HG03139 (cell line): ENCODE results near the gene SPINK2.

Source experiments
- ATAC-seq: cut with Tn5 transposase; IDR thresholded peaks from one replicate; pipeline ENCODE4 v1.9.1; 2021; ENCODE audit not compliant: unreplicated experiment

The SPINK2 gene, protein sequence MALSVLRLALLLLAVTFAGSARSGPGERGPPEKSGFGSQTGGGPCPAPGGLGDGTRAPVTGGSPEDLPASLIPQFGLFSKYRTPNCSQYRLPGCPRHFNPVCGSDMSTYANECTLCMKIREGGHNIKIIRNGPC

DNA sequence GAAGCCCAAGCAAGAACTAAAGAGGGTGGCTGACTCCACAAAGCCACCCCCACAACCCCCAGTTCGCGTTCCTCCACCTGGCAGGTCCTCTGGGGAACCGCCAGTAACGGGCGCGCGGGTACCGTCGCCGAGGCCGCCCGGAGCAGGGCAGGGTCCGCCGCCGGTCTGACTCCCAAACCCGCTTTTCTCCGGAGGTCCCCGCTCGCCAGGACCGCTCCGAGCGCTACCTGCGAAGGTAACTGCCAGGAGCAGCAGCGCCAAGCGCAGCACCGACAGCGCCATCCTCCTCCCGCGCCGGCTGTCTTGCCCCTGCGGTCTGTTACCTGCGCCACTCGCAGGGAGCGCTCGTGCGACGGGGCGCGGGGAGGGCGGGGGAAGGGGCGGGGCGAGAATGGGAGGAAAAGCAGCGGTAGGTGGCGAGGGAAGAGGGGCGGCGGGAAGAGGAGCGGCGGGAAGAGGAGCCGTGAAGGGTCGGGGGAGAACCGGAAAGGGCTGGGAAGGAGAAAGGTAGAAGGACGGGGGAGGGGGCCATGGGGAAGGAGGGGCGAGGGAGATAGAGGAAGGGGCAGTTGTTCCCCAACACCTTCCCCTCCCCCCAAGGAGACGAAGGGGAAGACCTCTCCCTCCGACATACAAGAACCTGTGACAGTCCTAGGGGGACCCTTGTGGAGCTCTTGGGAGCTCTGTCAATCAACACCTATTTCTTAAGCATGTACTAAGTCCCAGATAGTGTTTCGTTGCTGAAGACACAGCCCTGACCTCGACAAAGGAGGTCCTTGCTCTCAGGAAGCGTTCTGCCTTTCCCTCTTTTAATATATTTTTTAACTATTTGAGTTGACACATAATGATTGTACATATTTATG, at the start of gene SPINK2:
TSS of gene SPINK2 (minus strand) at position 321 of the 863 bp plus-strand sequence. CDS start at position 282, 39 bp downstream.
- peak; percentile 51 for ATAC-seq

DNA sequence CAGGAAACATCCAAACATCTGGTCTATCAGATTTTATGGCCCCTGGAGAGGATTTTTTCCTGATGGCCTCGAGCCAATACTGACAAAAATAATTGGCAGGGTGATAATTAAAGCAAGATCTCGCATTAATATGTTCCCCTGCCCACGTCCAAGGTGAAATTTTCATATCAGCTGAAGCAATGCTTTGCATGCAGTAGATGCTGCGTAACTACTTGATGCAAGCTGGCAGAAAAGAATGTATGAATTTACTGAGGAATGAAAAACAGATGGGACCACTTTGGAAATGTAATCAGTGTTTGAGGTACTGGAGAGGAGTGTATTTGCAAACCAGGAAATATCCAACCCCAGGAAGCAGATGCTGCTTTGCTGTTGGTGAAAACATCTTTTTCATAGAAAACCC, 49.4 kb upstream of the SPINK2 start:
- no peak for ATAC-seq

DNA sequence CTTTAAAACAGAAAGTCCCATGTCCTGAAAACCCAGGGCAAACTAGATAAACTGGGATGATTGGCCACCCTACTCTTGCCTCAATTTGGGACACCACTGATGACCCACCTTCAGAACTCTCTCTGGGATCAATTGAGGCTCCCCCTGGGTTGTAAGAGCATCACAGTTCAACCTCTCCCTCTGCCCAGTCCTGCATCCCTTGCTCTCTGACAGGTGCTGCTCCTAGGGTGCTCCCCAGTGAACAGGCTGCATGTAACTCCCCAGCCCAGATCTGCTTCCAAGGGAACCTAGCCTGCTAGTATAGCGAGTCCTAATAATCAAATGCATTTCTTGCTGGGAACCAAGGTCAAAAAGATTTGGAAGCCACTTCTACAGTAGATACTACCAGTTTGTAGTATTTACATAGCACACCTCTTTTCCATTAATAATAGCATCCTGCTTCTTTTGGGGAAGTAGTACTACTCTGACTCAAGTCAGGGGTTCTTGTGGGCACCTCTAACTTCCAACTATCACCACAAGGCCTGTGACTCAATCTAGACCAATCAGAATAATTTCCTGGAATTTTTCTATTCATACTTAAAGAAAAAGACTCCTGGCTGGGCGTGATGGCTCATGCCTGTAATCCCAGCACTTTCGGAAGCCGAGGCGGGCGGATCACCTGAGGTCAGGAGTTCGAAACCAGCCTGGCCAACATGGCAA, 42.1 kb upstream of the SPINK2 start:
- ATAC-seq: no peak

DNA sequence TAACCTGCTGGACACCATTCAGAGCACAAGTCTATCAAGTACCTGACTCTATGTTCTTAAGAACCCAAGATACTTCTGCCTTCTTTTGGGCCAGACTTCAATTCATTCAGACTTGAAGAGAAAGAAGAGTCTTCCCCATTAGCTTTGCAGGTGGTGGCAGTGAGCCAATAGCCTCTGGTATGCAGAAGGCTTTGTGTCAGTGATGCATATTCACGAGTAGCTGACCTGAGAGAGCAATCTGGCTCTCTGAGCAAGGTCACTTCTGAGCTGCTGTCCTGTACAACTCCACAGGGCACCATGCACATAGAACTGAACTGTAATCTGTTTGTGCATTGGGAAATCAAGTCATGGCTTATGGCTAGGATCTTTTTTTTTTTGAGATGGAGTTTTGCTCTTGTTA, 39.9 kb upstream of the SPINK2 start:
- ATAC-seq: no peak

DNA sequence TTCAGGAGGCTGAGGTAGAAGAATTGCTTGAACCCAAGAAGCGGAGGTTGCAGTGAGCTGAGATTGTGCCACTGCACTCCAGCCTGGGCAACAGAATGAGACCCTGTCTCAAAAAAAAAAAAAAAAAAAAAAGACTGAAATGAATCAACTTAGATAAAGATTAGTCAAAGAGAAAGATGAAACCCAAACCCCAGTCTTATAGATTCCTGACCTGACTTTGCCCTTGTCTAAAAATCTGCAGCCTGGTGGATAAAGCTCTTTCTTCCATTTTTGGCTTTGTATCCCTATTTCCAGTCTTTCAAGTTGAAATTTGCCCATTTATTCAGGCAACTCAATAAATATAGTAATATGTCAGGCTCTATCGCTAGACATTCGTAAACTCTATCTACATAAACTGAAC, 39.3 kb upstream of the SPINK2 start:
- no peak for ATAC-seq

DNA sequence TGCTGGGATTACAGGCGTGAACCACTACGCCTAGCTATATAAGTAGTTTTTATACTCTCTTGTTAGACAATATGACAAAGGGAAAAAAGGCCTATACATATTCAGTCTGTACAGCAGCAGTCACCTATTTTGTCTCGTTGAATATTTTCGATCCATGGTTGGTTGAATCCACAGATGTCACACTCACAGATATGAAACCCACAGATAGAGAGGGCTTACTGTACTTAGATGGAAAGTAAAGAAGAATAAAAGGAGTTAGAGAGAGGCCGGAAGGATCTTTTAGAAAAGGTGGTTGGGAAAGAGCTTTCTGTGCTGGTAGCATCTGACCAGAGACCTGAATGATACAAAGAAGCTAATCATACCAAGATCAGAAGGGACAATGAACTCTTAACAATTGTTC, 38.3 kb upstream of the SPINK2 start:
- peak; percentile 58 for ATAC-seq

DNA sequence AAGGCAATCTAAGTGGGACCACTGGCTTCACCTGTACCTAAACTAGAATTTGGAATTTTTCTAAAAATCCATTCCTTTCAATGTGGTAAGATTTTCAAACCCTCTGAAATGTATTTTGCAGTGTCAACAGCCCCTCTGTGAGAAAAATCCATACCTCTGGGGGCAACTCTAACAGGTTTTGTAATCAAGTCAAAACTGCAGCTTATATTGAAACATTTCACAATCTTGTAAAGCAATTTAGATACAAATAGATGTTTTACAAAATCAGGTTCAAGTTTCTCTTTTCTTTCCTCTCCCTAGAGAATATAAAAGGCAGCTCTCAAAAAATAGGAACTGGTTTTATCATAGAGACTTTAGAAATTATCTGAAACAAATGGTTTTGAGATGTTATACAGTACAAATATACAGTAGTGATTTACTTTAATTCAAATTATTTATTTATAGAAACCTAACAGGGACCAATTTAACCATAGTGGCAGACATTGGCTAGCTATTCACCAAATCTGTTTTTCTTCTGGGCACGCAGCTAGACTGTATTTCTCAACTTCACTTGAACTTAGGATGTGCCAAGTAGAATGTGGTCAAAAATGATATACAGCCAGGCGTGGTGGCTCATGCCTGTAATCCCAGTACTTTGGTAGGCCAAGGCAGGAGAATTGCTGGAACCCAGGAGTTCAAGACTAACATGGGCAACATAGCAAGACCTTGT, 36.3 kb upstream of the SPINK2 start:
- no peak for ATAC-seq

DNA sequence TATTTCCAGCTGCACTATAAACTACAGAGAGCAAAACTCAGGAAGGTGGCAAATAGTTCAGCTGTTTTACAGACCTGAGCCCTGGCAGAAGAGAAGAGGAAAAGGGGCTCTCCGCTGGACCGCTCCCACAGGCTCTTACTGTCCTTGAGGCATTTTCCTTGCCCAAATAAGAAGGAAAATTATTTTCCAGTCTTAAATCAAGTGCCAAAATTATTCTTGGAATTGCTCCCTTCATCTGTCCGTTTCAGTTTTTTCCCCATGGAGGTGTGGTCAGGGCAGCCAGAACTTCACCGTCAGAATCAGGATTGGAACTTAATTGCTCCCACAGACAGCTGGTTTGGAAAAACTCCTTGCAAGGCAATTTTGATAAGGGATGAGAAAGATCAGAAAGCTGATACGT, 35.2 kb upstream of the SPINK2 start:
- ATAC-seq: no peak

DNA sequence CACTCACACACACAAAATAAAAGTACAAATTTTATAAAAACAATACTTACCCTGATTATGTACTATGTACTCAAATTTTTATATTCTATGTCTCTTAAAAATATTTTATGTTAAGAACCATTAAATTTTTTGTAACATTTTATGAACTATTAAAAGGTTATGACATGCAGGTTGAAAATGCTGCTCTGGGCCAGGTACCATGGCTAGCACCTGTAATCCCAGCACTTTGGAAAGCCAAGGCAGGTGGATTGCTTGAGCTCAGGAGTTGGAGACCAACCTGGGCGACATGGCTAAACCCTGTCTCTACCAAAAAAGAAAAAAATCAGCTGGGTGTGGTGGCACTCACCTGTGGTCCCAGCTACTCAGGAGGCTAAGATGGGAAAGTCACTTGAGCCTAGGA, 29.4 kb upstream of the SPINK2 start:
- ATAC-seq: no peak

DNA sequence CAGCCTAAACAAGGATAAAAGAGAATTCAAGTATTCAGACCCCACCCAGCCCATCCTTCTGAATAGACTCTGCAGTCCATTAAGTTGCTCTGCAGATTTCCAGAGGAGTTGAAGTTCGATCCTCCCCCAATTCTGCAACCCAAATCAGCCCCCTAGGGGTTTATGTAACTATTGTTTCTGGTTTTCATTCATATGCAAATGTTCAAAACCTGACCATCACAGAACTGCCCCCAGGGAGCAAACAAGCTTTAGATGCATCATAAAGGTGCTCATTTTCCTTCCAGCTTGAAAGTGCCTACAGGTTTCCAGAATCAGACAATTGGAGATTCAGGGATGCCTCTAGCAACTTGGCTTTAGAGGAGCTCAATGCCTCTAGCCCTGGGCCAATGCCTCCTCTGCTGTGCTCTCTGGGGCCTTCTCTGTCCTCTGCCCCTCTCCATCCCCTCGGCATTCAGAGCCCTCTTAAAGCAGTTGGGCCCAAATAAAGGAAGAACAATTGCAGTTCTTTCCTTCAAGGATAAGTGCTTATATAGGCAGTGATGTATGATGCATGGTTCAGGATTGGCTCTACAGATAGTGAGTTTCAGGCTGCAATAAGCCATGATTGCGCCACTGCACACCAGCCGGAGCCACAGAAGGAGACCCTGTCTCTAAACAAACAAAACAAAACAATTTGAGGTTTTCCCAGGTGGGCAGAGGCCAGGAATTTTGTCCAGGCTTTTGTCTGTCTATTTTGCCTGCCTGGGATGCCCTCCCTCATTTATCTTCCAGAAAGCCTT, 23.5 kb upstream of the SPINK2 start:
- no peak for ATAC-seq

DNA sequence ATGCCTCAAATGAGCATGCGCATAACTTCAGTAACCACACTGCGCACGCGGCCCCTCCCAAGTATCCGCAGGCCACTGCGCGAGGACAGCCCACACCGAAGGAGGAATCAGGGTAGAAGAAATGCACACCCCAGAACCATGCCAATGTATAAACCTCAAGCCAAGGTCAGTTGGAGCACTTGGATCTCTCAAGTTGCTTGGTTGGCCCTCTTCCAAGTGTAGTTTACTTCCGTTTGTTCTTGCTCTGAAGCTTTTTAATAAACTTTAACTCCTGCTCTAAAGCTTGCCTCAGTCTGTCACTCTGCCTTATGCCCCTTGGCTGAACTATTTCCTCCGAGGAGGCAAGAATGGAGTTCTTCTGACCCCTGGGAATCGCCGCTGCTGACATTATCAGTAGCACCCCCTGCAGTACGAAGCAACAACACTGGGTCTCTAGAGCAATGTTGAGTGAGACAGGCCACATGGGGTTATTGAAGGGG, 22.0 kb upstream of the SPINK2 start:
- no peak for ATAC-seq

DNA sequence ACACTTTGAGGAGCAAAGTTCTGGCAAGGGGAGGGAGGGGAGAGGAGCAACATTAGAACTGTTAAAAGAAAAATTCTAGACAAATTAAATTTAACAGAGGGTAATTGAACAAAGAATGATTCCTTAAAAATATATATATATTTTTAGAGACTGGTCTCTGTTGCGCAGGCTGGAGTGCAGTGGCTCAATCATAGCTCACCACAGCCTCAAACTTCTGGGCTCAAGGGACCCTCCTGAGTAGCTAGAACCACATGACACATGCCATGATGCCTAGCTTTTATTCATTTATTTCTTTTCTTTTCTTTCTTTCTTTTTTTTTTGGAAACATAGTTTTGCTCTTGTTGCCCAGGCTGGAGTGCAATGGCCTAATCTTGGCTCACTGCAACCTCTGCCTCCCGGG, 19.1 kb upstream of the SPINK2 start:
- no peak for ATAC-seq

DNA sequence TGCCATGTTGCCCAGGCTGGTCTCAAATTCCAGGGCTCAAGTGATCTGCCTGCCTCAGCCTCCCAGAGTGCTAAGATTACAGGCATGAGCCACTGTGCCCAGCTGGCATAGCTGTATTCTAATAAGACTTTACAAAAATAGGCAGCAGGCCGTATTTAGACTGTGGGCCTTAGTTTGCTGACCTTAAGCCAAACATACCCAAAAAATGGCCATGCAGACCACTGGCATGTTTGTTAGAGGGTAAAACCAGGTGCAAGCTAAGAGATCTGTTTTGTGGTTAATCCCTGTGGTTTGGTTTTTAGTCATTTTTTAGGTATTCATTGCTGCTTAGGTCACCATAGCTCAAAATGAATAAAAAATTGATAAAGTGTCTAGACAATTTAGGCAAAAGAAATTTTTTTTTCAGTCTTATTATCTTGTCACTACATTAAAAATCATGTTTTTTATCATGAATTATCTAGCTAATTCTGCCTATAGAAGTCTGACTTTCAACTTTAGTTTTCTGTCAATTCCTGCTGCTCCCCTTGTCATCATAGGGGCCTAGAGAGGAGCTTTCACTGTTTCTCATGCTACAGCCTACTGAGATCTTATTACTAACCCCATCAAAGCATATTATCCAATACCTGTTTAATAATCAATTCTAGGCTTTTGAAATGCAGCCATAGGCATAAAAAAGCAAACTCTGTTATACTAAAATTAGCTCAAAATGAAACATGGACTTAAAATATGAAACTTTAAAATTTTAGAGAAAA, 7.5 kb upstream of the SPINK2 start:
- peak; percentile 47 for ATAC-seq

DNA sequence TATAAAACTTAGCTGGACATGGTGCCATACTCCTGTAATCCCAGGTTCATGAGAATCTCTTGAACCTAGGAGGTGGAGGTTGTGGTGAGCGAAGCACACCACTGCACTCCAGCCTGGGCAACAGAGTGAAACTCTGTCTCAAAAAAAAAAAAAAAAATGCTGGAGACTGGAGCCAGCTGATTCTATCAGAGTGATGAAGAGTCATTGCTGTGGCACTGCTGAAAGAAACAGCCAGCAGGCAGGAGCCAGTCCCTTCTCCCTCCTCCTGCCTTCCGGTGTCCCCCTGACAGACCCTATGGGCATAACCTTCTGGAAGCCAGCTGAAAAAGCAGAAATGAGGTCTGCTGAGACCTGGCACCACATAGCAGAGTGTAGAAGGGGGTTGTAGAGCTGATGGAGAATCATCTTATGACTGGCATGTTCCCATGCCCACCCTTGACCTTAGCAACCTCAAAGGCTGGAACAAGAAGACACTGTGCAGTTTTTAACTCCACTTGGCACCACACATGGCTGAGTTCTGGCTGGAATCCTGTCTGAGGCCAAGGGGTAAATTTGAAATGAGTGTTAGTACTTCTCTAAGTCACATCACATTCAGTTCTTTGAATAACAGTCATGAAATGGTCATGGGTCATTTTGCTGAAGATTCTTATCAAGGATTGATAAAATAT, 2.6 kb upstream of the SPINK2 start:
- ATAC-seq: no peak

DNA sequence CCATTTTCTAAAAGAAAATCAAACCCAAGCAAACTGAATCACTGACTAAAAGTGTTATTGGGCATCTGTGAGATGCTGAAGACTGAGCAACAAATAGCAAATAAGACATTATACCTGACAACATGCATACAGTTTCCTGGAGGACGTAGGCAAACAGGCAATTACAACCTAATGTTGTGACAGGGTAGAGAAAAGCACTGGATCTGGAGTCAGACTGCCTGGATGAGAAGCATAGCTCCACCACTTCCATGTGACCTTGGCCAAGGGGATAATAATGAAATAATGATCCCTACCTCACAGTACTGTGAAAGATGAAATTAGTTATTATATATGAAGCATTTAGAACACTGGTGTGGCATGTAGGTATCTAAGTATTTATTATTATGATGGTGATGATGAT, 2.7 kb downstream of the SPINK2 start:
- ATAC-seq: no peak

DNA sequence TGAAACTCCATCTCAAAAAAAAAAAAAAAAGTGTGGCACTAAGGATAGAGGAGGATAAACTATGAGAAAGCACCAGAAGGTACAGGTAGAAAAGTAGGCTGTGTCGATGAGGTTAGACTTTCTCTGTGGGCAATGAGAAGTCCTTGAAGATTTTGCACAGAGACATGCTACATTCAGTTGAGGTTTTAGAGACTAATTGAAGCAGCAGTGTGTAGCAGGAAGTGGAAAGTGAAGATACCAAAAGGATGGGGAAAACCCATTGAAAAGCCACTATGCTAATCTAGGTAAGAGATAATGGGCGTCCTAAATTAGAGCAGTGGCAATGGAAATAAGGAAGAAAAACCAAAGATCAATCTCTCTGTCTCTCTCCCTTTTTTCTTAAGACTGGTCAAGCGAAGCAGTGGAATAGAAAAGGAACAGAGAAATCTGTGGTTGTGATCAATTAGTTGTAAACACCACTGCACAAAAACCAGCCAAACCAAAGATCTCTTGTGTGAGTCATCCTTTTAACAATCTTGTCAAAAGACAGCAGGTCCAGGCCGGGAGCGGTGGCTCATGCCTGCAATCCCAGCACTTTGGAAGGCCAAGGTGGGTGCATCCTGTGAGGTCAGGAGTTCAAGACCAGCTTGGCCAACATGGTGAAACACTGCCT, 3.5 kb downstream of the SPINK2 start:
- ATAC-seq: peak; percentile 80

DNA sequence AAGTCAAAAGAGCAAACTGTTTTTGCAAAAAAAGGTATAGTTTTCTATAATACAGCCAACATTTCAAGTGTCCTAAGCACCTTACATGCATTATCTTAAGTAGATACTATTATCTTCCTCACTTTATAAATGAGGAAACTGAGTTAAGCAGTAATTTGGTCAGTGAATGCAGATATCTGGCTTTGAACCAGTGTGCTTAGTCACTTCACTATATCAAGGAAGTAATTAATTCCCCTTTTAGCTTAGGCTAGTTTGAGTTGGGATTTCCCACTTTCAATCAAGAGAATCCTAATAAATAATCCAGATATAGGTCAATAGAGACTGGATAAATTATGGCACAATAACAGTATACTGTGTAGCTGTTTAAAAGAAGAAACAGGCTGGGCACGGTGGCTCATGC, 14.8 kb downstream of the SPINK2 start:
- ATAC-seq: no peak

DNA sequence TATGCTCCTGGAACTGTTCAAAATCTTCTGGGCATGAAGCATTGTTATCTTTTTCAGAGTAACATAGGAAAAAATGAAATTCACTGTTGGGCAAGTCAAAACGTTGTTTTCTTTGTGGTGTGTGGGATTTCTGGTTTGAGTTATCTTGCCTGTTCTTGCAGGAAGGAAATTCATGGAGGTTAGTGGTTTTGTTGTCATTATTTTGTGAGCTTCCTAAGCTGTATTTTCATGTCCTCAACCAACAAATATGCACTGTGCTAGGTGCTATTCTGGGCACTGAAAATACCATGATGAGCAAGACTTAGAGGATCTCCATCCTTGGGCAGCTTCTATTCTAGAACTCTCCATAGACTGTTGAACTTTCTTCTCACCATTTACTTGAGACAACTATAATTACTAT, 16.9 kb downstream of the SPINK2 start:
- ATAC-seq: no peak

DNA sequence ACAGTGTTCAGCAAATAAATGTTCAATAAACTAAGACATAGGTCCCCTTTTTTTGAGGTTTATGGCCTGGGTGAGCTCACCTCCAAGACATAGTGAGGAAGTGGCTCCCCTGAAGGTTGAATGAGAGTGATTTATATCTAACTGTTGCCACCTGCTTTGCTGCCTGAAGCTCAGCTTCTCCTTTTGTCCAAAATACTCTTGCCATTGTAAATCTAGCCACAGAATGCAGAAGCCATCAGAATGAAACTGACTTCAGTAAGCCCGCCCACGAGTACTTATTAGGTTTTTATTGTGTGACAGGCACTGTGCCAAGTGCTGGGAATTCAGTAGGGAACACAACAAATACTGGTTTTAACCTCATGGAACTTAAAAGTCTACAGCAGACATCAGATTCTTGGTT, 18.0 kb downstream of the SPINK2 start:
- peak; percentile 51 for ATAC-seq
